ENCODE data around the gene TUBA4A. TPM values are rescaled to one million over a fixed set of nuclear protein-coding genes. Genes with fewer than 3 reads are reported as not detected.

The TUBA4A gene
- total and polyA plus RNA-seq, 2 of the 8 experiments (the other 6 are each of a cell fraction or from before 2014, with no cell fraction given), result 67.3 to 172 TPM

DNA sequence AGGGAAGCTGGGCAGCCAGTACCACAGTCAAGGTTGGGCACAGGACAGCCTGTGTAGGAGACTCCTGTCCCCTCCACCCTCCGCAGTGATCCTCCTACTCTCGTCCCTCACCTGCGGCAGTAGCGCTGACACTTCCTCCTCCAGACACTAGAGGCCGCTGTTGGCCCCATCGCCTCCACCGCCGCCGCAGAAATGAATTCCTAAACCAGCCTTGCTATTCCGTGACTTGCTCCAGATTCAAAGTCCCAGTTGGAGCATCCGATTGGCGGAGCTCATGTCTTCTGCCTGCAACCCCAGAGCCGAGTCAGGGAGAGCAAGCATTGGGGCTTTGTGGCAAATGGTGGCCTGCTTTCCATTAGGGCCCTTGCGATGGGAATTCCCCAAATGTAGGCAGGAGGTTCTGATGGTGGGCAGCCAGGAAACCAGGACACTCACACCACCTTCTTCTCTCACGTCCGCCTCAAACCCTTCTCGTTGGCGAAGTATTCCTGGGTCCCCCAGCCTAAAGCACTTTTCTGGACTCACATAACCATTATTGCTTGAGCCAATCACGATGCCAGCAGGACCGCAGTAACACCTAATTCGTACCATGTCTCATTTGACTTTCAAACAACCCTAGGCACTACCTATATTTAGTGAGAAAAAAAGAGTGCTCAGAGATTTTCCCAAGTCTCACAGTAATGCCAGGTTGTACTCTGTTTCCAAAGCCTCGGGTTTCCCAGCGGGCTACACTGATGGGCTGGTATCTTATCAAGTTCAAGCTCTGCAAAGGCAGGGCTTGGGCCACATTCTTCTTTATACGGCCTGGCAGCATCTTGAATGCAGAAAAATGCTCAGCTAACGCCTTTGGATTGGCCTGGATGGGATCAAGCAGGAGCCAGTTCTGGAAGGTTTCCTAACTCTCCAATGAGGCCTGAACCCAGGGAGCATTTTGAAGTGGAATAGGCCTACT, 24.3 kb upstream of the TUBA4A start (continued):
- TF ChIP-seq, protein P1, sequence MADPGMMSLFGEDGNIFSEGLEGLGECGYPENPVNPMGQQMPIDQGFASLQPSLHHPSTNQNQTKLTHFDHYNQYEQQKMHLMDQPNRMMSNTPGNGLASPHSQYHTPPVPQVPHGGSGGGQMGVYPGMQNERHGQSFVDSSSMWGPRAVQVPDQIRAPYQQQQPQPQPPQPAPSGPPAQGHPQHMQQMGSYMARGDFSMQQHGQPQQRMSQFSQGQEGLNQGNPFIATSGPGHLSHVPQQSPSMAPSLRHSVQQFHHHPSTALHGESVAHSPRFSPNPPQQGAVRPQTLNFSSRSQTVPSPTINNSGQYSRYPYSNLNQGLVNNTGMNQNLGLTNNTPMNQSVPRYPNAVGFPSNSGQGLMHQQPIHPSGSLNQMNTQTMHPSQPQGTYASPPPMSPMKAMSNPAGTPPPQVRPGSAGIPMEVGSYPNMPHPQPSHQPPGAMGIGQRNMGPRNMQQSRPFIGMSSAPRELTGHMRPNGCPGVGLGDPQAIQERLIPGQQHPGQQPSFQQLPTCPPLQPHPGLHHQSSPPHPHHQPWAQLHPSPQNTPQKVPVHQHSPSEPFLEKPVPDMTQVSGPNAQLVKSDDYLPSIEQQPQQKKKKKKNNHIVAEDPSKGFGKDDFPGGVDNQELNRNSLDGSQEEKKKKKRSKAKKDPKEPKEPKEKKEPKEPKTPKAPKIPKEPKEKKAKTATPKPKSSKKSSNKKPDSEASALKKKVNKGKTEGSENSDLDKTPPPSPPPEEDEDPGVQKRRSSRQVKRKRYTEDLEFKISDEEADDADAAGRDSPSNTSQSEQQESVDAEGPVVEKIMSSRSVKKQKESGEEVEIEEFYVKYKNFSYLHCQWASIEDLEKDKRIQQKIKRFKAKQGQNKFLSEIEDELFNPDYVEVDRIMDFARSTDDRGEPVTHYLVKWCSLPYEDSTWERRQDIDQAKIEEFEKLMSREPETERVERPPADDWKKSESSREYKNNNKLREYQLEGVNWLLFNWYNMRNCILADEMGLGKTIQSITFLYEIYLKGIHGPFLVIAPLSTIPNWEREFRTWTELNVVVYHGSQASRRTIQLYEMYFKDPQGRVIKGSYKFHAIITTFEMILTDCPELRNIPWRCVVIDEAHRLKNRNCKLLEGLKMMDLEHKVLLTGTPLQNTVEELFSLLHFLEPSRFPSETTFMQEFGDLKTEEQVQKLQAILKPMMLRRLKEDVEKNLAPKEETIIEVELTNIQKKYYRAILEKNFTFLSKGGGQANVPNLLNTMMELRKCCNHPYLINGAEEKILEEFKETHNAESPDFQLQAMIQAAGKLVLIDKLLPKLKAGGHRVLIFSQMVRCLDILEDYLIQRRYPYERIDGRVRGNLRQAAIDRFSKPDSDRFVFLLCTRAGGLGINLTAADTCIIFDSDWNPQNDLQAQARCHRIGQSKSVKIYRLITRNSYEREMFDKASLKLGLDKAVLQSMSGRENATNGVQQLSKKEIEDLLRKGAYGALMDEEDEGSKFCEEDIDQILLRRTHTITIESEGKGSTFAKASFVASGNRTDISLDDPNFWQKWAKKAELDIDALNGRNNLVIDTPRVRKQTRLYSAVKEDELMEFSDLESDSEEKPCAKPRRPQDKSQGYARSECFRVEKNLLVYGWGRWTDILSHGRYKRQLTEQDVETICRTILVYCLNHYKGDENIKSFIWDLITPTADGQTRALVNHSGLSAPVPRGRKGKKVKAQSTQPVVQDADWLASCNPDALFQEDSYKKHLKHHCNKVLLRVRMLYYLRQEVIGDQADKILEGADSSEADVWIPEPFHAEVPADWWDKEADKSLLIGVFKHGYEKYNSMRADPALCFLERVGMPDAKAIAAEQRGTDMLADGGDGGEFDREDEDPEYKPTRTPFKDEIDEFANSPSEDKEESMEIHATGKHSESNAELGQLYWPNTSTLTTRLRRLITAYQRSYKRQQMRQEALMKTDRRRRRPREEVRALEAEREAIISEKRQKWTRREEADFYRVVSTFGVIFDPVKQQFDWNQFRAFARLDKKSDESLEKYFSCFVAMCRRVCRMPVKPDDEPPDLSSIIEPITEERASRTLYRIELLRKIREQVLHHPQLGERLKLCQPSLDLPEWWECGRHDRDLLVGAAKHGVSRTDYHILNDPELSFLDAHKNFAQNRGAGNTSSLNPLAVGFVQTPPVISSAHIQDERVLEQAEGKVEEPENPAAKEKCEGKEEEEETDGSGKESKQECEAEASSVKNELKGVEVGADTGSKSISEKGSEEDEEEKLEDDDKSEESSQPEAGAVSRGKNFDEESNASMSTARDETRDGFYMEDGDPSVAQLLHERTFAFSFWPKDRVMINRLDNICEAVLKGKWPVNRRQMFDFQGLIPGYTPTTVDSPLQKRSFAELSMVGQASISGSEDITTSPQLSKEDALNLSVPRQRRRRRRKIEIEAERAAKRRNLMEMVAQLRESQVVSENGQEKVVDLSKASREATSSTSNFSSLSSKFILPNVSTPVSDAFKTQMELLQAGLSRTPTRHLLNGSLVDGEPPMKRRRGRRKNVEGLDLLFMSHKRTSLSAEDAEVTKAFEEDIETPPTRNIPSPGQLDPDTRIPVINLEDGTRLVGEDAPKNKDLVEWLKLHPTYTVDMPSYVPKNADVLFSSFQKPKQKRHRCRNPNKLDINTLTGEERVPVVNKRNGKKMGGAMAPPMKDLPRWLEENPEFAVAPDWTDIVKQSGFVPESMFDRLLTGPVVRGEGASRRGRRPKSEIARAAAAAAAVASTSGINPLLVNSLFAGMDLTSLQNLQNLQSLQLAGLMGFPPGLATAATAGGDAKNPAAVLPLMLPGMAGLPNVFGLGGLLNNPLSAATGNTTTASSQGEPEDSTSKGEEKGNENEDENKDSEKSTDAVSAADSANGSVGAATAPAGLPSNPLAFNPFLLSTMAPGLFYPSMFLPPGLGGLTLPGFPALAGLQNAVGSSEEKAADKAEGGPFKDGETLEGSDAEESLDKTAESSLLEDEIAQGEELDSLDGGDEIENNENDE (IDR thresholded peaks at IDR 0.05; ENCODE audit: insufficient replicate concordance, low read length), result no peak
- TF ChIP-seq CREB1 (IDR thresholded peaks at IDR 0.05) (0 out of 2 replicates have a peak, but pooled peaks have one; percentile 49), SUZ12 (IDR thresholded peaks at IDR 0.05; ENCODE audit: low read length) (no peak), RBBP5 (IDR thresholded peaks at IDR 0.05; ENCODE audit: borderline replicate concordance, low read depth, low read length) (peak; percentile 62; the same call in 1 of the 2 replicates)
- TF ChIP-seq, protein P2, sequence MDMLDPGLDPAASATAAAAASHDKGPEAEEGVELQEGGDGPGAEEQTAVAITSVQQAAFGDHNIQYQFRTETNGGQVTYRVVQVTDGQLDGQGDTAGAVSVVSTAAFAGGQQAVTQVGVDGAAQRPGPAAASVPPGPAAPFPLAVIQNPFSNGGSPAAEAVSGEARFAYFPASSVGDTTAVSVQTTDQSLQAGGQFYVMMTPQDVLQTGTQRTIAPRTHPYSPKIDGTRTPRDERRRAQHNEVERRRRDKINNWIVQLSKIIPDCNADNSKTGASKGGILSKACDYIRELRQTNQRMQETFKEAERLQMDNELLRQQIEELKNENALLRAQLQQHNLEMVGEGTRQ (IDR thresholded peaks at IDR 0.05; ENCODE audit: low read length), result no peak

Data from H1 (cell line).